Adipose tissue (tissue), 3 donors: ENCODE results near the gene CPN2. TPM values are rescaled to one million over a fixed set of nuclear protein-coding genes. Genes with fewer than 3 reads are reported as not detected.

ENCODE experiments used
- H3K27ac ChIP-seq: one replicate; pipeline ENCODE4 v1.5.1; 2013; ENCODE audit warnings: low read depth, low read length
- WGBS, 3 donors: extraction: QIAGEN DNeasy Blood & Tissue Kit; methylation state at CpG; one replicate each; pipeline ENCODE4 v1.1.7; 2013; 5-methylcytosine and 5-hydroxymethylcytosine counted together
- polyA plus RNA-seq, 3 donors: library from polyadenylated mRNA; stranded (reverse); fragments of 200-250 nt; gene quantifications; one replicate each; pipeline ENCODE4 v1.2.3, GENCODE V29; 2013
- donor health status: healthy with polysubstance abuse.
- donor health status: Bipolar disorder and iron deficiency.
- donor health status: healthy.

Gene CPN2
- polyA plus RNA-seq, 3 donors: 0.22 to 0.58 (median 0.27) TPM

- WGBS, 3 donors: 54 to 60% (median 60%) methylated on average over 20 of the region's 20 CpGs
- no peak overlapping the region for H3K27ac ChIP-seq
Observed at GRCh38 chr3:194364652-194365434, 13.7 kb upstream of the CPN2 start.

DNA sequence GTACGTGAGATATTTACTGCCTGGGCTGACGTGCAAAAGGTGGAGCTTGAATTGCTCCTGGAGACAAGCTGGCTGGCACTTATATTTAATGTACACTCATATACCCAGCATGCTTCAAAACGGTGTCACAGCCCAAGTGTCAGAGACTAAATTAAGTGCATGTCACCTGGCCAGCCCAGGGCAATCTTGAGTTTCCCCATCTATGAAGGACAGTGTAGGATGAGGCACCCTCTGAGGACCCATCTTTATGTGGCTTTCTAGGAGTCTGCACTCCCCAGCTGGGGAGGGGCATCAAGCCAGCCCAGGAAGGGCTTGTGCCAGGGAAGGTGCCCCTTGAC, 13.2 kb upstream of the CPN2 start:
- no peak overlapping the region for H3K27ac ChIP-seq
- WGBS, 3 donors: 68 to 79% (median 76%) methylated on average over 3 of the region's 3 CpGs

GRCh38 chr3:194360568-194360967, 9.4 kb upstream of the CPN2 start:
- H3K27ac ChIP-seq: no peak overlapping the region
- WGBS, 3 donors: 88 to 89% (median 88%) methylated on average over 18 of the region's 18 CpGs

GRCh38 chr3:194357681-194358080, 6.6 kb upstream of the CPN2 start:
- H3K27ac ChIP-seq: no peak overlapping the region
- 85 to 87% (median 86%) methylated on average over 11 of the region's 11 CpGs for WGBS, 3 donors

DNA sequence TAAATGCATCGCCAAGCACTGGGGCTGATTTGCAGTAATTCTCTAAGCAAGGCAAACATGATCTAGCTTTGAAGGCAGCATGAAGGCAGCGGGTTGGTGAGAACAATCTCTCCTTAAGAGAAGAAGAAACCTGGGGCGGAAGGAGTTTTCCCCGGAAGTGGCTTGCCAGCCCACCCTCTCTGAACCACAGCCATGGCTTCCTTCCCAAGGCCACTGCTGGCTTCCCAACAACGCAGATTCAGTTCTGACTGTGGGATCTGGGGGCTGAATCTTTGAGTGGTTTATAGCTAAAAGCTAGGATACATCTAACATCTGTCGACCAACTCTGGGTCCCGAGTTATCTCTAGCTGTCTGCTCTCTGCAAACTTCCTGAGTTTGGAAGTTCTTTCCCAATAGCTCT, 4.3 kb upstream of the CPN2 start:
- H3K27ac ChIP-seq: no peak overlapping the region
- WGBS, 3 donors: 68 to 72% (median 71%) methylated on average over 7 of the region's 7 CpGs

GRCh38 chr3:194354315-194354714, 3.2 kb upstream of the CPN2 start:
- WGBS, 3 donors: 67 to 89% (median 81%) methylated on average over 2 of the region's 2 CpGs
- H3K27ac ChIP-seq: no peak overlapping the region

GRCh38 chr3:194352667-194353246, 1.6 kb upstream of the CPN2 start:
- 80 to 85% (median 84%) methylated on average over 10 of the region's 10 CpGs for WGBS, 3 donors
- no peak overlapping the region for H3K27ac ChIP-seq

- H3K27ac ChIP-seq: no peak overlapping the region
- WGBS, 3 donors: 87 to 98% (median 93%) methylated on average over 14 of the region's 14 CpGs
Observed at GRCh38 chr3:194351952-194352536, 916 bp upstream of the CPN2 start.

- WGBS, 3 donors: 62 to 81% (median 78%) methylated on average over 3 of the region's 3 CpGs
- H3K27ac ChIP-seq: no peak overlapping the region
Observed at GRCh38 chr3:194350726-194351071, 429 bp downstream of the CPN2 start.

DNA sequence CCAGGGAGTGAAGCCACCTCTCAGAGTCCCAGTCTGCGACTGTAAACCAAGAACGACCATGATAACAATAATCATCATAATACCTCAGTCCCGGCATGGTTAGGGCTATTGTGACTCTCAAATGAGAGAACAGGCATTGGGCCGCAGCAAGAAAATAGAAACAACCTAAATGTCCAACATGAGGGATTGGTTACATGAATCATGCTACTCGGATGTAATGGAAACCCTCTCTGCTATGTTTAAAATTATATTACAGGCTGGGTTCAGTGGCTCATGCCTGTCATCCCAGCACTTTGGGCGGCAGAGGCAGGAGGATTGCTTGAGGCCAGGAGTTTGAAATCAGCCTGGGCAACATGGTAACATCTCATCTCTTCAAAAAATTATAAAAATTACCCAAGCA, 2.8 kb downstream of the CPN2 start:
- 76 to 83% (median 82%) methylated on average over 6 of the region's 6 CpGs for WGBS, 3 donors
- no peak overlapping the region for H3K27ac ChIP-seq

DNA sequence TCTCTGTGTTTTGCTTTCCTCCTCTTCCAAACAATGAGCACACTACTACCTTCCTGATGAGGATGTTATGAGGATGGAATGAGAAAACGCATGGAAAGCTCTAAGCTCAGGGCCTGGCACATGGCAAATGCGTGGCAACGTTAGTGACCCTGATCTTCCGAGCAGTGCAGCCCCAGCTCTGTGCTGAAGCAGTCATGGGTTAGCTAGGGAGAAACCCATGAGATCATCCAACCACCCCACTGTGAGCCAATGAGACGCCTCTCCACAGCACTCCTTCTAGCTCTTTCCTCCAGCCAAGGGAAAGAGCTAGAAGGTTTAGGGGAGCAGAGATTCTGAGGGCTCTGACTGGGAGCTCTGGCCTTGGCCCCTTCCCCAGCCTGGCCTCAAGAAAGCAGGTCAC, 4.5 kb downstream of the CPN2 start:
- WGBS, 3 donors: 58 to 71% (median 65%) methylated on average over 5 of the region's 5 CpGs
- H3K27ac ChIP-seq: no peak overlapping the region

DNA sequence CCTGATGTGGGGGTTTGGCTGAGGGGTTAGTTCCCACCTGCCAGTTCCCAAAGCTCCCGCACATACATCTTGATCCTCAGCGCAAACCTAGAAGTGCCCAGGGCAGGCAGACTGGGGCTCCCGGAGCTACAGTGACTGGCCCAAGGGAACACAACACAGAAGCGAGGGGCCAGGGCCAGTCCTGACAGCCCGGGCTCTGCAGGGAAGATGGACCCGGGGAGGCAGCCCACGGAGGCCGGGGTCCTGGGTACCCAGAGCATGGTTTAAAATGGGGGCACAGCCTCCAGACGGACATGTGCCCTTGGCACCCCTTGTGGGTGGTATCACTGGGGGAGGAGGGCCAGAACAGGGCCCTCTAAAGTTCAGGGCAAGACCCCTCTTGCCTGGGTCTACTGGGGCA, 5.1 kb downstream of the CPN2 start:
- WGBS, 3 donors: 77 to 93% (median 87%) methylated on average over 9 of the region's 9 CpGs
- no peak overlapping the region for H3K27ac ChIP-seq

- no peak overlapping the region for H3K27ac ChIP-seq
Observed at GRCh38 chr3:194344012-194344411, 7.1 kb downstream of the CPN2 start.

DNA sequence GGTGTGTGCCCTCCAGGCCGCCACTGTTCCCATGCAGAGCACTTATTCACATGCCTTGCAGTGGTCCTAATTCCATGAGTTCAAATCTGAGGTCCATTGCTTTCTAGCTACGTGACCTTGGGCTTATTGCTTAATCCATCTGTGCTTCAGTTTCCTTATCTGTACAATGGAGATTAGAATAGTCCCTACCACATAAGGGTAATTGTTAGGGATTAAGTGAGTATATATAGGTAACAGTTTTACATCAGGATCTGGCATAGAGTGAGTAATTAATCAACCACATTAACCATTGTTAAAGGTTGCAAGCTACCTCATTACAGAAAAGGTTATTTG, 7.6 kb downstream of the CPN2 start:
- H3K27ac ChIP-seq: no peak overlapping the region
- WGBS, 3 donors: 70 to 80% (median 74%) methylated on average over 2 of the region's 2 CpGs

More at GRCh38 chr3:194344012-194344411, 7.1 kb downstream of the CPN2 start:
- WGBS, 3 donors: 32 to 38% (median 33%) methylated on average over 9 of the region's 9 CpGs

DNA sequence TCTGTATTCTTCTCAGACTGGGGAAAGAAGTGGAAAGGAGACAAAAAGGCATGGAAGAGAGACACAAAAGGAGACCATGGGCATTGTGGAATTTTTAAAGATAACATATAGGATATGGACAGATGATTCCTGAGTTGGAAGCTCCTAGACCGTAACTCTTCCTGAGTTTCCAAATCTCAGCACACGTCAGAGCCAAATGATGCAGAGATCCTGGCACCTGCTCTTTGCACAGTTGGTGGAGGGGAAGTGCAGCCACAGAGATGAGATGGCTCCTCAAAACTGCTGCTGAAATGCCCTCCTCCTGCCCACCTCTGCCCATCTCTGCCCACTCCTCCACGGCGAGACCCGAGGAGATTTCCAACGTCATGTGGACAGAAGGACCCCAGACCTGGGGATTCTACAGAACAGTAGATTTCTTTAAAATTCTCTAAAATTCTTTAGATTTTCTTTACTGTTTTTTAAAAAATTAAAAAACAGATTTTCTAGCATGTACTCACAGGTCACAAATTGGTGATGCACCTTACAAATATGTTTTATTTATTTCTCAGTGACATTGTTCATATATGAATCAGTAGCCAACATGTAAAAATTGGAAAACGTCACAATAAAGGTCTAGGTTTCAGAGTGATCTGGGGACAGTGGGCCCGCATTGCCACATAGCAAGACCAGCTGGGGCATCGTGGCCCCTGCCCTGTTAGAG, 8.1 kb downstream of the CPN2 start:
- no peak overlapping the region for H3K27ac ChIP-seq
- WGBS, 3 donors: 82 to 93% (median 88%) methylated on average over 9 of the region's 9 CpGs

DNA sequence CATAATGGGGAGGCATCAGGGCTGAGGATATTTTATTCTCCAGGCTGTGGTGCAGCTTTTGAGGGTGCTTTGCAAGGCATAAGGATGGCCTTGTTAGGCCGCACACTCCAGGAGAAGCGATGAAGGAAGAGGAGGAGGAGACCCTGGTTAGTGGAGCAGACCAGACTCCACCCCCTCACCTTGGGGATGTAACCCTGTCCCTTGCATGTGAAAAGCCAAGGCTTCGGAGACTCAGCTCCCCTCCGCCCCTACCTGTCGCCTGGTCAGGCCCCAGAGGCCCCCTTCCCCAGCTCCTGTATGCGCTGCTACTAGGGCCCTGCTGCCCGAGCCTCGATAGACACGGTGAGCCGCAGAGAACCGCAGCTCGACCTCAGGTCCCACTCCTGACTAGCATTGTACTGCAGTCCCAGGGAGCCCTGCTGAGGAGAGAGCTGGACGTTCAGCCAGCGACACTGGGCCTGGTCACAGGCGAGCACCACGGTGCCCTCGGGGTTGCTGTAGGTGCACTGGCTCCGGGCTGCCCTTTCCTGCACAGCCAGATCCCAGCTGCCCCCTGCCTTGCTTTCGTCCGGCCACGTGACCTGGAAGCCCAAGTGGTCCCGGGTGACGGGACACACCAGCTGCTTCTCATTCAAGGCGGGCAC, 10.2 kb downstream of the CPN2 start:
- H3K27ac ChIP-seq: no peak overlapping the region
- WGBS, 3 donors: 86 to 94% (median 92%) methylated on average over 24 of the region's 24 CpGs

DNA sequence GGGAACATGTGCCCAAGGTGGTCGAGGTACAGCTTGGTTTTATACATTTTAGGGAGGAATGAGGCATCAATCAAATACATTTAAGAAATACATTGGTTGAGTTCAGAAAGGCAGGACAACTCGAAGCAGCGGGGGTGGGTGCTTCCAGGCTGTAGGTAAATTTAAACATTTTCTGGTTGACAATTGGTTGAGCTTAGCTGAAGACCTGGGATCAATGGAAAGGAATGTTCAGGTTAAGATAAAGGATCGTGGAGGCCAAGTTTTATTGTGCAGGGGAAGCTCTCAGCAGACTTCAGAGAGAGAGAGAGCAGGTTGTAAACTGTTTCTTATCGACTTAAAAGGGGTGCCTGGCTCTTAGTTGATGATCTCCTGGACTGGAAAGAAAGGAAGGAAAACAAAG, 11.3 kb downstream of the CPN2 start:
- H3K27ac ChIP-seq: no peak overlapping the region
- 43 to 67% (median 60%) methylated on average over 5 of the region's 5 CpGs for WGBS, 3 donors

- no peak overlapping the region for H3K27ac ChIP-seq
- 79 to 91% (median 82%) methylated on average over 9 of the region's 9 CpGs for WGBS, 3 donors
Observed at GRCh38 chr3:194339356-194339755, 11.8 kb downstream of the CPN2 start.
